Esophagus squamous epithelium (tissue), 4 donors: ENCODE results near the gene TMEM184B.

ENCODE experiments used
- POLR2A ChIP-seq, 4 donors: fragments of 450-650 bp; IDR thresholded peaks; one replicate each; pipeline ENCODE4 v1.6.1; 2017; ENCODE audit warnings: antibody characterized with exemption in 4 of 4, mild to moderate bottlenecking in 4 of 4, moderate library complexity in 3 of 4
- TF ChIP-seq, protein P1 (sequence below), 6 experiments: fragments of 450-650 bp in 4 of 6; fragments of 200-600 bp in 2 of 6; sonication (generic) in 2 of 6; IDR thresholded peaks; one replicate each; pipeline ENCODE4 v1.5.1; 2016 to 2019; ENCODE audit warnings: antibody characterized with exemption in 6 of 6, mild to moderate bottlenecking in 4 of 6, moderate library complexity in 4 of 6

DNA sequence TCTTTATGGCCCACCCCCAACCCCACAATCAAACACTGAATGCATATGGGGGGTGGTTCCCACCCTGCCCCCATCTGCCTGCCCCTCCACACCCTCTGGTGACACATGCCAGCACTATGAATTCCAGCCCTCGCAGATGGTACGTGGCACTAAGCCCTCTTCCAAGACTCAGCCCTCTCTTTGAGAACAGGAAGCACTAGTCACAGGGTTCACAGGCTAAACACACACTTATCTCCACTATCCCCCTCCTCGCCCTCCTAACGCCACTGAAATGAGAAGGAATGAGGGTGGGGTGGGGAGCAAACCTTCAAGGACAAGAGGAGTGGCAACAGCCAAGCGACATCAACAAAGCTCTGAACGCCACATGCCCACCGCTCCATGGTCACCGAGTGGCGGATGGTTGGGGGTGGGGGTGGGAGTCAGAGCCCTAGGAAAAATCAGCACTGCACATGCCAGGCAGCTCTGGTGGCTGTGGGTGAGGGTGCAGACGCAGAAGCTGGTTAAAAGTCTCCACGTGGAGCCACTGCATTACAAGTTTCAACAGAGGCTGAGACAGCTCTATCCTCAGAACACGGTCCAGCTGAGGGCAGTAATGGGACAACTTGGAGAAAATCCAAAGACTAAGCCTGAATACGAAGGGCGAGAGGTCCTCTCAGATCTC lies 33.6 kb downstream of the TMEM184B start:
- TF ChIP-seq, protein P1, sequence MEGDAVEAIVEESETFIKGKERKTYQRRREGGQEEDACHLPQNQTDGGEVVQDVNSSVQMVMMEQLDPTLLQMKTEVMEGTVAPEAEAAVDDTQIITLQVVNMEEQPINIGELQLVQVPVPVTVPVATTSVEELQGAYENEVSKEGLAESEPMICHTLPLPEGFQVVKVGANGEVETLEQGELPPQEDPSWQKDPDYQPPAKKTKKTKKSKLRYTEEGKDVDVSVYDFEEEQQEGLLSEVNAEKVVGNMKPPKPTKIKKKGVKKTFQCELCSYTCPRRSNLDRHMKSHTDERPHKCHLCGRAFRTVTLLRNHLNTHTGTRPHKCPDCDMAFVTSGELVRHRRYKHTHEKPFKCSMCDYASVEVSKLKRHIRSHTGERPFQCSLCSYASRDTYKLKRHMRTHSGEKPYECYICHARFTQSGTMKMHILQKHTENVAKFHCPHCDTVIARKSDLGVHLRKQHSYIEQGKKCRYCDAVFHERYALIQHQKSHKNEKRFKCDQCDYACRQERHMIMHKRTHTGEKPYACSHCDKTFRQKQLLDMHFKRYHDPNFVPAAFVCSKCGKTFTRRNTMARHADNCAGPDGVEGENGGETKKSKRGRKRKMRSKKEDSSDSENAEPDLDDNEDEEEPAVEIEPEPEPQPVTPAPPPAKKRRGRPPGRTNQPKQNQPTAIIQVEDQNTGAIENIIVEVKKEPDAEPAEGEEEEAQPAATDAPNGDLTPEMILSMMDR (IDR thresholded peaks at IDR 0.05) = peak in 2 of 6 experiments; percentile 7
- TF ChIP-seq POLR2A (IDR thresholded peaks at IDR 0.05) = no peak
